GM19099 (cell line): Measurements from ENCODE around the gene WNK1.

Source experiments
- POLR2A ChIP-seq: IDR thresholded peaks from 3 replicates; pipeline ENCODE4 v1.6.1; 2011; ENCODE audit warnings: low read depth; ENCODE audit not compliant: insufficient read length; ENCODE audit errors: extremely low read depth

Gene WNK1

GRCh38 chr12:751999-752694, at the start of gene WNK1:
Gene WNK1, plus strand, starts transcription at chr12:752579. Its CDS starts 987 bp downstream, at chr12:753566.
- TF ChIP-seq POLR2A: peak; percentile 93

GRCh38 chr12:704516-705242, 47.7 kb upstream of the WNK1 start:
- TF ChIP-seq POLR2A: no peak

GRCh38 chr12:709455-710020, 42.8 kb upstream of the WNK1 start:
- TF ChIP-seq POLR2A: no peak

- no peak for TF ChIP-seq POLR2A
Measured at GRCh38 chr12:712172-712863, 40.1 kb upstream of the WNK1 start.

GRCh38 chr12:713281-713875, 39.0 kb upstream of the WNK1 start:
- no peak for TF ChIP-seq POLR2A

- no peak for TF ChIP-seq POLR2A
Measured at GRCh38 chr12:716506-716905, 35.9 kb upstream of the WNK1 start.

GRCh38 chr12:718756-719102, 33.6 kb upstream of the WNK1 start:
- TF ChIP-seq POLR2A: no peak

GRCh38 chr12:720231-720941, 32.0 kb upstream of the WNK1 start:
- no peak for TF ChIP-seq POLR2A

- TF ChIP-seq POLR2A: no peak
Measured at GRCh38 chr12:724194-724855, 28.1 kb upstream of the WNK1 start.

GRCh38 chr12:725076-725475, 27.3 kb upstream of the WNK1 start:
- no peak for TF ChIP-seq POLR2A

GRCh38 chr12:726281-727140, 25.9 kb upstream of the WNK1 start:
- no peak for TF ChIP-seq POLR2A

GRCh38 chr12:727321-727720, 25.1 kb upstream of the WNK1 start:
- no peak for TF ChIP-seq POLR2A

- TF ChIP-seq POLR2A: no peak
Measured at GRCh38 chr12:728781-729180, 23.6 kb upstream of the WNK1 start.
